Left kidney (tissue), 2 donors: Measurements from ENCODE around the gene ABR. TPM values are rescaled to one million over a fixed set of nuclear protein-coding genes. Genes with fewer than 3 reads are reported as not detected.
"Not testable (repeated sequence)": the region's sequence is repeated elsewhere in the genome, so short reads cannot be mapped to it uniquely, and the experiment has no call there.

ENCODE experiments used
- DNase-seq: peaks from one replicate; pipeline ENCODE4 v3.0.0-alpha.2; 2013
- polyA plus RNA-seq: library from polyadenylated mRNA; unstranded; fragments of 120-200 nt; gene quantifications from one replicate; pipeline ENCODE4 v1.2.1, GENCODE V29; 2013; ENCODE audit not compliant: insufficient read length

ABR gene
- polyA plus RNA-seq, 1 donor: 49.2 TPM

DNA sequence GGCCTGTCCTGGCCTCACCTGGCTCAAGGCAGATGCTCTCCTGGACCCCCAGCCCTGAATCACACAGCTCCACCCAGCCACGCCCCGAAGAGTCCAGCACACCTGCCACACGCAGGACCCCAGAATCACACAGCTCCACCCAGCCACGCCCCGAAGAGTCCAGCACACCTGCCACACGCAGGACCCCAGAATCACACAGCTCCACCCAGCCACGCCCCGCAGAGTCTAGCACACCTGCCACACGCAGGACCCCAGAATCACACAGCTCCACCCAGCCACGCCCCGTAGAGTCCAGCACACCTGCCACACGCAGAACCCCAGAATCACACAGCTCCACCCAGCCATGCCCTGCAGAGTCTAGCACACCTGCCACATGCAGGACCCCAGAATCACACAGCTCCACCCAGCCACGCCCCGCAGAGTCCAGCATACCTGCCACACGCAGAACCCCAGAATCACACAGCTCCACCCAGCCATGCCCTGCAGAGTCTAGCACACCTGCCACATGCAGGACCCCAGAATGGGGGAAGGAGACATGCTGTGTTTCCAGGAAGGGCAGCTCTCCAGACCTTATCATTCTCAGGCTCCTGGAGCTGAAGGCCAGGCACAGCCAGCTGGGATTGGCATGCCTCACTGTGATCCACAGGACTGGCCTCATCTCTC lies 105.7 kb downstream of the ABR start:
- not testable (repeated sequence) for DNase-seq

- DNase-seq: no peak
Observed at GRCh38 chr17:1073241-1073962, 106.4 kb downstream of the ABR start.

DNA sequence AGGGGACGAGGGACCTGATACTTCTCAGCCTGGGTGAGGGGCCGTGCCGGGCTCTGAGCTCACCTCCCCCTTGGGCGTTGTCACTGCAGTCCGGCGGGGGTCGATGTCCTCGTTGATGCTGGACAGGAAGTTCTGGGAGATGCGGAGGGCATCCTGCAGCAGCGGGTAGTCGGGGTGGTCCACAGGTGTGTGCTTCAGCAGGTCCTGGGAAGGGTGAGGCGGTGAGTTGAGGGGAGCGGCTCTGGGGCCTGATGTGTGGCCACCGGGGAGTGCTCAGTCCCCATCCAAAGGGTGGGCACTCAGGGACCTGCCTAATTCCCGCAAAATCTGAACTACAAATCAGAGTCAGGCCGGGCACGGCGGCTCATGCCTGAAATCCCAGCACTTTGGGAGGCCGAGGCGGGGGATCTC lies 107.2 kb downstream of the ABR start:
- no peak for DNase-seq

GRCh38 chr17:1071103-1071825 lies 108.5 kb downstream of the ABR start:
- DNase-seq: no peak

DNA sequence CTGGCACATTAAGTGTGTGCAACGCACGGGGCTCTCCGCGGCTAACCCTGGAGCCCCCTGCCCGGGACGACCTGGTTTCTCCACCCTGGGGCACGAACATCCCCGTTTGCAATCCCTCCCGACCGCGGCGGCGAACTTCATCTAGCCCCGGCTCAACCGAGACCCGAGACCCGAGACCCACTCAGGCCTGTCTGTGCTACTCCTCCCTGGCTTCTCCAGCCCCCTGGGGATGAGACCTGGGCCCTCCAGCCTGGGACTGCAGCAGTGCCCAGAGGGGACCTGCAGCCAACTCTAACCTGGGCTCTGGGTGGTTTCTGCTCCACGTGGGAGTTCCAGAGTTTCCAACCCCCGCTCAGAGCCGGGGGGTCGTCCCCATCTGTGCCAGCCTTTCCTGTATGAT lies 109.4 kb downstream of the ABR start:
- no peak for DNase-seq

DNA sequence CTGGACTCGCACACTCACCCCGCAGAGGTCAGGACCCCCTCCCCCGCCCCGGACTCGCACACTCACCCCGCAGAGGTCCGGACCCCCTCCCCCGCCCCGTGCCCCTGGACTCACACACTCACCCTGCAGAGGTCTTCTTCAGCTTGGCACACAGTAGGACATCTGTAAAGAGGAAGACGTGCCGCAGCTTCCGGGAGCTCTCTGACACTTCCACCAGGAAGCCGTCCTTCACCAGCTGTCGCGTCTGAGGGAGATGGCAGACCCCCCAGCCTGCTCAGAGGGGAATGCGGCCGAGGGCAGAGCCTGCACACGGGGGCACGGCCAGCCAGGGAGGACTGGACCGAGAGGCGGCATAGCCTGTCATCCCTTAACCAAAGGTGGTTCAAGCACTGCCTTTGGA lies 109.9 kb downstream of the ABR start:
- no peak for DNase-seq

DNA sequence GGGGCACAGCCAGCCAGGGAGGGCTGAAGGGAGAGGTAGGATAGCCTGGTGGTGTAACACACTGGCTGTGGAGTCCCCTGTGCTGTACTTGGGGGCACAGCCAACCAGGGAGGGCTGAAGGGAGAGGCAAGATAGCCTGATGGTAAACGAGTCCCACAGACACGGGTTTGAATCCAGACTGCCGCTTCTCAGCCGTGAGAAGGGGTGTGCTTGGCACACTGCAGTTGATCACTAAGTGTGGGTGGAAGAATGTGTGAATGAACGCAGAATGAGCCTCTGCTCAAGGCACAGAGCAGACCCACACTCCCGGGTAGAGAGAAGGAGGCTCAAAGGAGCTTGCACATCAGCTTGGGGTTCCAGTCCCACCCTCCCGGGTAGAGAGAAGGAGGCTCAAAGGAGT lies 111.4 kb downstream of the ABR start:
- no peak for DNase-seq

GRCh38 chr17:1067282-1067956 lies 112.4 kb downstream of the ABR start:
- DNase-seq: no peak

GRCh38 chr17:1065416-1065815 lies 114.4 kb downstream of the ABR start:
- DNase-seq: not testable (repeated sequence)

GRCh38 chr17:1060991-1061390 lies 118.8 kb downstream of the ABR start:
- no peak for DNase-seq

GRCh38 chr17:1059131-1059795 lies 120.5 kb downstream of the ABR start:
- no peak for DNase-seq

DNA sequence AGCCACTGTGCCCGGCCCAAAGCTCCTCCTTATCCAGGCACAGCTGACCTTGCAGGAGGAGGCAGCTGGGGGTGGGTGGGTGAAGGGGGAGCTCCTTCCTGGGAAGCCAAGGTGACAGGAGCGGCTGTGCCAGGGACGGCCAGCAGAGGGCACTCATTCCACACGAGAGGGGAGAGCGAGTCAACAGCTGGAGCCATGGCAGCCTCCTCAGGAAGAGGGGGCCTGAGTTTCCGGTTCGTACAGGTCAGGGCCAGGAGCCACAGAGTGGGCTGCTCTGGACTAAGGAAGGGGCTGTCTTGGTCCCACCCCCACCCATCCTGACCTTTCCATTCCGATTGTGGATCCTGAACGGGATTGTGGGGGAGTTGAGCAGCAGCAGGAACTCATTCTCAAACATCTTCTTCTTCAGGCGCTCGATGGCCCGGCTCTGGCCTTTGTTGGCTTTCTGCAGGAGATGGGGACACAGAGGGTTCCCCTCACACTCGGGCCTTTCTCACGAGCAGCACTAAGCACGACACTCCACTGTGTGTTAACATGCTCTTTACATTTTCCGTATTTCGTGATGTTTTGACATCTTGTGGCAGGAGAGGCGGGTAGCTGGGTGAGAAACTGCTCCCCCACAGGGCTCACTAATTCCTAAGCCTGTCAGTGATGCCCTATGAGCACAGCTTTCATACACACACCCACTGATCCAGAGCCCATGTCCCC lies 121.2 kb downstream of the ABR start:
- no peak for DNase-seq

DNA sequence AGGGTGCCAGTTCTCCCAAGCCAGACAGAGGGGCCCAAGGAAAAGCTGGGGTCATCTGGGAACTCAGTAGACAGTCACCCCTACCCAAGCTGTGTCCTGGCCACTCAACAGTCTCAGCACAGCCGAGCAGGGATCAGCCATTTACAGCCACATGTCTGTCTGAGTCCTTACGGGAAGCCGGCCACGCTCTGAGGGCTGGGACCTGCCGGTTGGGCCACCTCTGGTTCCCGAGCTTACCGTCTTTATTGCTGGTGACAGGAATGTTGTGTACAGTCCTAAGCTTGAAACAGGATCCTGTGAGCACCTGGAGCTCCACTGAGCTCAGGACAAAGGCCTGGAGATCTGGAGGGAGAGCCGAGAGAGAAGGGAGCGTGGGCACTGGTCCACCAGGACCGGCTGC lies 123.0 kb downstream of the ABR start:
- DNase-seq: no peak

DNA sequence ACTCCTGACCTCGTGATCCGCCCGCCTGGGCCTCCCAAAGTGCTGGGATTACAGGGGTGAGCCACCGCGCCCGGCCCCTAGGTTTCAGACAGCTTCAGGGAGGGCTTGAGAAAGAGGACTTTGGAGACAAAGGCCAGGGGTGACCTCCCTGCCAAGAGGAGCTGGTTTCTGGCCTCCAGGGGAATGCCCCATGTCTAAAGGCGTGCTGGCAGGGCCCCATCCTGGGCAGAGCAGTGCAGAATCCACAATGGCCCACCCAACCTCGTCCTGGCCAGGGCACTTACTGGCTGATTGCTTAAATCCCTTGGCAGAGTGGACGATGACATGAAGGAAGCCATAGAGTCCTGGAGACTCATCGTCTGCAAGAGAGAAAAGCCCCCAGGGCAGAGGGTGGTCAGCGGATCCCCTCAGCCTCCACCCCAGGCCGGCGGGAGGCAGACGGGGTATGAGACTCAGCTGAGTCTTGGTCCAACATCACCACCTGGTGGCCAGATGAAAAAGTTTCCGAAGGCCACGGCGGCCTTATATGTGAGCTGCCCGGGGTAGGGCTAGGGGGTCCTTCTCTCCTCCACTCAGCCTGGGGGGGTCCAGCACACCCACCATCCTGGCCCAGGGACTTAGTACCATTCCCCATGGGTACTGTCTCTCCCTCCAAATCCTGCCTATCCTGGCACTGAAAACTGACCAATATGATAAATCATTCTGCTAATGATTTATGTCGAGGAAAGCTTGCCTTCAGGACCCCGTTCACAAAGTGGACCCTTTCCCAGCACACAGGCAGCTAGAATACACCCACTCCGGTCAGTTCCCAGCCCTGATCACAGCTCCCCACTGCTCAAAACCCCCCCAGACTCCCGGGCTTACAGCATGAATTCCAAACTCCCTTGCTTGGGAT lies 123.8 kb downstream of the ABR start:
- DNase-seq: no peak

DNA sequence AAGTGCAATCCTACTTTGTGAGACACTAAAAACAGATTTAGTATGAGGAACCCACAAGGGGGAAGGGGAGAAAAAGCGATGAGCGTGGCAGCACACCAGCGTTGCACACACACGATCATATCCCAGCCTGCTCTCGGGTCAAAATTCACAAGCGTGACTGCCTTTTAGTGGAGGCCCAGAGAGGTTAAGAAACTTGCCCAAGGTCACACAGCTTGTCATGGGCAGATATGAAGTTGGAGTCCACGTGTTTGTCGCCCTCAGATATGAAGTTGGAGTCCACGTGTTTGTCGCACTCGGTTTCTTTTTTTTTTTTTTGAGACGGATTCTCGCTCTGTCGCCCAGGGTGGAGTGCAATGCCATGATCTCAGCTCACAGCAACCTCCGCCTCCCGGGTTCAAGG lies 124.5 kb downstream of the ABR start:
- DNase-seq: no peak

GRCh38 chr17:1054656-1055055 lies 125.1 kb downstream of the ABR start:
- no peak for DNase-seq

GRCh38 chr17:1053661-1054360 lies 126.0 kb downstream of the ABR start:
- DNase-seq: no peak

- no peak for DNase-seq
Observed at GRCh38 chr17:1050996-1051925, 128.5 kb downstream of the ABR start.
